NCI-H1092 (cell line): Measurements from ENCODE around the gene ERC2.
A peak's percentile ranks its signal among the peaks of the same experiment; 100 is the strongest.
"Not testable (repeated sequence)": the region's sequence is repeated elsewhere in the genome, so short reads cannot be mapped to it uniquely, and the experiment has no call there.

Experiments used
- DNase-seq: peaks from one replicate; lab custom pipeline; 2025; lab: John Stamatoyannopoulos, UW

Gene ERC2

DNA sequence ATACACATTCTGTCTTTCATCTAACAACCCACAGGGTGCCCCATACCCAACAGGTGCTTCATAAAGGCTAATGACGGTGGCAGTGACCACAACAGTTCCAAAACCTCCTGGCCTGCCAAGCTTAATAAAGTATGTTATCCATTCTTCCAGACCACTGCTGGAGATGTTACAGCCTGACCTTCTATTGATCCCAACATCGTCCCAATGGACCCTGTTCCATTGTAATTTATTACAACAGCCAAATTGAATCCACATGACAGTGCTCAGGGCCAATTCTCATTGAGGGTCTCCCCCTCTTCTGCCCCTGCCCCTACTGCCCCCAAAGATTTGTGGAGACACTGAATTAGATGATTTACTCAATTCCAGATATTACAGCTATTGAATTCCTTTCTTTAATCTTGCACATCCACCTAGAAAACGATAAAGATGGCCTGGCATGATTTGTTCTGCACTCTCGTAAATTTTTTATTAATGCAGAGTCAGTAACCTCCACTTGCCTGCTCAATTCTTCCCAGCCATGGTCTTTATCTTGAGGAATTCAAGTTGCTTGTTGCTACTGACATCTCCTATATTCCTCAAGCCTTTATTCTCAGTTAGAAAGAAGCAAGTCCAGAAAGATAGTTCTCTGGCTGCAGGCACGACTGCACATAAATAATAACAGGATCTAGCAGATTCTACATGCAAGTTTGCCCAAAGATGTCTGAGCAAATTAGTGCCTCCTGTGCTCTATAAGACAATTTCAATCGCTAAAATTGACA lies 407.6 kb downstream of the ERC2 start:
- no peak for DNase-seq

DNA sequence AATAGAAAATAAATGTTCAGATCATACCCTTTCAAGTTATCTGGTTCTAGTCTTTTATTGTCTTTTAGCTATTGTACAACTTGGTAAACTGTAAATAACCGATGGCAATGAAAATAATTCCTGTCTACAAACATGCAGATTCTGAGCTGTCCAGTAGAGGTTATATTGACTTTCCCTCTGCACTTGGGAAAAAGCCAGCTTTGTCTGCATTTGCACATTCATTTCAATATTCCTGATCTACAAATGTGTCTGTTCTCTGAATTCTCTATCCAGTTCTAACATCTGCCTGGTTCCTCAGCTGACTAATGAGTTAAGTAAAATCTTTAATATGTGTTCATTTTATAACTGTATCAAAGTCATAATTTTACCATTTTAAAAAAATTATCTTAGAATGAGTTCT lies 408.5 kb downstream of the ERC2 start:
- DNase-seq = no peak

DNA sequence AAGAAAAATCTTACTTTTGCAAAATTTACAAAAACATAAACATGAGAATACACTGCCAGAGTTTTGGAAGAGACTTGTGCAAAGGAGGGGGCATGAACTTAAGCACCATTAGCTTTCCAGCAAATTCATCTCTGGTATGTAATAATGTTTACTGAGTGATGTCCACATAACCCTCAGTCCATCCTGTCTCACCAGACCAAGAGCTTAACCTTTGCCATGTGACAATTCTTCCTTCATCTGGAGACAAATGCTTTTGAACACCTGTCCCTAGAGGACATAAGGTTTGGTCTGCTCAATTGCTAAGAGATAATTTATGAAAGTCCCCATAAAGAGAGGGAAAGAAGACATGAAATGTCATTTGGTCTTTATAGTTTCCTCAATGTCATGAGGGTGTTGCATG lies 412.3 kb downstream of the ERC2 start:
- DNase-seq = no peak

DNA sequence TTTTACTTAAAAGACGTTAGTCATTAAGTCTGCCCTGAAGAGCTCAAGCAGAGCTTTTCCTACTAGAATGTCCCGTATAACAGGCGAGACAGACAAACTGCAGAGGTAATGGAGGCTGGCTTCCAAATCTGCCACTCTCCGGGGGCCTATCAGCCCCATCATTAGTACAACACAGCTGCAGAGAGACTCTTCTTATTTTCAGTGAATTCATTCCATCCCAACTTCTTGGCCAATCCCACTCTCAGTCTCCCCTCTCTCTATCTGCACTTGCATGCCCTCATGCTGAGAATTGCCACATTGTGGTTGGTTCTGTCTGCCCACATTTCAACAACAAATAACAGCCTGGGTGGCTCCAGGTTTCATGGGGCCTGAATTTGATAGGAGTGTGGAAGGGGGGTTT lies 412.7 kb downstream of the ERC2 start:
- no peak for DNase-seq

DNA sequence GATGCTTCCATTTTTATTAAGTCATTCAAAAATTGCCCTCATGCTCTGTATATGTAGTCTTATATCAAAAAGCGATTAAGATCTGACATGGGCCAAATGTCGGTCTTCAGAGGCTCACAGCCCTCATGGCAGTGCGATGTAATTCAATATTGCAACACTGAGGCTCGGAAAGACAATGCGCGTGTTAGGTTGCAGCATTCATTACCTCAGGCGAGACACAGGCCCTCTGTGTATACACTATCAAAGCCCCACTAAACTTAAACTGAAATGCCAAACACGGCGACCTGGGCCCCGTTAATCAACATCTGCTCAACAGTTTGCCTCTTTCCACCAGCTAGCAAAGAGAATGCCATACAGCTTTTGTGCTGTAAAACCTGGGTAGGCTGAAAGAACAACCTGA lies 413.4 kb downstream of the ERC2 start:
- DNase-seq = no peak

DNA sequence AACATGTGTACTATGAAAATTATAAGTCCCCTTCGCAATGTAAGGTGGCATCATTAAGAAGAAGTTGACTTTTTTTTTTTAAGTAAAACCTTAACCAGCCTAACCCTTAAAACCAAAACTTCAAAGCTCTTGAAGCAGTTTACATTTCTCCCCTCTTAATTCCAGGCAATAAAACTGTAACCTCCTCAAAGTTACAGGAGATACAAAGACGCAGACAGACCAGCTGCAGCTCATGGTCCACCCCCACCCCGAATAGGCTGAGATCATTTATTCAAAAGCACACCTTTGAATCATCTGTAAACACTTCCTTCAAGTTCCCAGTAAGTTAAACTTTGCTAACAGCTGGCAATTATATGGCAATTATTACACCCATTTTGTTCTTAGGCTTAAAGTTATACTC lies 414.5 kb downstream of the ERC2 start:
- no peak for DNase-seq

DNA sequence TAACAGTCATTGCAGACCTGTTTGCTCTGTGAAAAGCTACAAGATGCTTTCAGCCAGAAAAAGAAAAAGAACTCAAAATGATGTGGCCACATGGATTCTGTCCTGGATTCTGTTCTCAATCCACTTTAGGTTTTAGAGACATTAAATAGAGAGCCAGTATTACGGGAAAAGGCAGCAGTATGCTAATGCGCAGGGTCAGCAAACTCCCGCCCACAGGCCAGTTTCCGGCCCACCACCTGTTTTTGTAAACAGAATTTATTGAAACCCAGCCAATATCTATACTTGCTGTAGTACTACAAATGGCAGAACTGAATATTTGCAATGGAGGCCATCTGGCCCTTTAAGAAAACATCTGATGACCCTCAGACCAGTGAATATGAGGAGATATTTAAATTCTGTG lies 416.1 kb downstream of the ERC2 start:
- no peak for DNase-seq

DNA sequence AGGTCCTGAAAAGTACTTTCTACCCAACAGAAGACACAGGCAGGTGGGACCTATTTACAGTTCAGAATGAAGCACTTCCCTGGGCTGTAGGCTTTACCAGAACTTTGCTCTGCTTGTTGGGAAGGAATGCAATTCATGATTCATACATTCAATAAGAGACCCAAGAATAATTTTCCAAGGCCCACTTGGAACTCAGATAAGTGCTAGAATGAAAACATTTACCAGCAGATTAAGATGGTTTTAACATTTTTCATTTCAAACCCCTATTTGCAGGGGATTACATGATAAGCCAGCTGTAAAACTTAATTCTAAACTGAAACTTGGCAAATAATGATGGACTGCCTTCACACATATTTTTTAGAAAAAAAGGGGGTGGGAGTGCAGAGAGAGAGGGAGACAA lies 417.2 kb downstream of the ERC2 start:
- no peak for DNase-seq

DNA sequence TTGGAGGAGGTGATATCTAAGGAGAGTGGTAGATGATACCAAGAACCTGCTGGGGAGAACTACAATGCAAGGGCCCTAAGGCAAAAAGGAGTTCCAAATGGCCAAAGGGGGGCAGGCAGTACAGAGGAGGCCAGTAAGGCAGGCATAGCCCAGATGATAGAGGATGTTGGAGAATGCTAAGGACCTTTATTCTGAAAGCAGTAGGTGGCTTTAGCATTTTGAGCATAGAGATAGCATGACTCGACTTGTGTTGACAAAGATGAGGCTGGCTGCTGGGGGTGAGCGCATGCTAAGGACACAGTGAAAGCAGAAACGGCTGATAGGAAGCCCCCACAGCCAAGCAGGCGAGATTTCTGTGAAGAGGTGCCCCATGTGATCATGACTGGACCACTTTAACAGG lies 419.3 kb downstream of the ERC2 start:
- no peak for DNase-seq

DNA sequence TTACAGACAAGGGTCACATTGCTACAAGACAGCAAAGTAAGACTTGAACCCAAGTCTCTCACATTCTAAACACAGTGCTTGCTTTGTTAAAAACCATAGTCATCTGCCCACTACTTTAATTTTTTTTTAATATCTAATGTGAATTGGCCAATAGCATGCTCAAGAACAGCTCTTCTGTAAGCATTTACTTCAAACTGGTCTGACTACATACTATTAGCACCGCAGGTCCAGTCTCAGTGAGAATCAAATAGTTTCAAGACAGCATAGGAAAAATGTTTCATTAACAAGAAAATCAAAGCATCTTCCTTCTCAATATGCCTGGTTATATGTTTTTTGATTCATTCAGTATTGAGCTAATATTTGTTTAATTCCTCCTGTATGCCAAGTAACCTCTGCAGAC lies 419.9 kb downstream of the ERC2 start:
- no peak for DNase-seq

DNA sequence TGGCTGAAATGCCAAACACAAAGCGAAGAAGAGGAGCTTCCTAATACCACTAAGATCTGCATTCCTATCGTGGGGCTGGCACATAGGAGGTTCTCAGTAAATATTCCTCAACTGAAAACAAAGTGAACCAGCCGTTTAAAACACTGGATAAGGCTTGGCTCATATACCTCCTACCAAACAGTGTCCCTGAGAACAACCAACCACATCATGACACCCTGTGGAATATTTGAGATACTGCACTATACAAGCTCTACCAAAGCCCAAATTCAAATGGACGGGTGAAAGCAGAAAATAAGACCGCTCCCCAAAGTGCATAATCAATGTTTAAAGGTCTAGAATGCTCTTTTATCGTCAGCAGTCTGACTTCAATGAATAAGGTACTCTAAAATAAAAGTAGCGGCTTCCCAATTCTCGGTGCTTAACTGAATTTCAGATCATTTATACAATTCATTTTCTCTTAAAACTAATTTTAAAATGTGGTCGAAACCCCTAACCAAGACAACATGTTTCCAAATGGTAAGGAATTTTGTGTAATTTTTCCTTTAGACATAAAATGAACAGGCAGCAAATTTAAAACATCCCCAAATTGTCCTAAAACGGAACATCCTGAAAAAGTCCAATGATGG lies 425.8 kb downstream of the ERC2 start:
- DNase-seq = no peak

DNA sequence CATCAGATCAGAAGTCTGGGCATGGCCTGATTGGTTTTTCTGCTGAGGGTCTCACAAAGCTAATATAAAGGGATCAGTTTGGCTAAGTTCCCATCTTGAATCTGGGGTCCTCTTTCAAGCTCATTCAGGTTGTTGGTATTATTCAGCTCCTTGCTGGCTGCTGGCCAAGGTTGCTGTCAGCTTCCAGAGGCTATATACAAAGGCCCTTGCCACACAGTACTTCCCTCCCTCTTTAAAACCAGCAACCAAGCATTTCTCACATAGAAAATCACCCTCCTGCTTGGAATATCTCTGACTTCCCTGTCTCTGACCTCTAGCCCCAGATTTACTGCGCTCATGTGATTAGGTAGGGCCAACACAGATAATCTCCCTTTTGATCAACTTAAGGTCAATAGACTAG lies 442.9 kb downstream of the ERC2 start:
- peak; percentile 29 for DNase-seq

DNA sequence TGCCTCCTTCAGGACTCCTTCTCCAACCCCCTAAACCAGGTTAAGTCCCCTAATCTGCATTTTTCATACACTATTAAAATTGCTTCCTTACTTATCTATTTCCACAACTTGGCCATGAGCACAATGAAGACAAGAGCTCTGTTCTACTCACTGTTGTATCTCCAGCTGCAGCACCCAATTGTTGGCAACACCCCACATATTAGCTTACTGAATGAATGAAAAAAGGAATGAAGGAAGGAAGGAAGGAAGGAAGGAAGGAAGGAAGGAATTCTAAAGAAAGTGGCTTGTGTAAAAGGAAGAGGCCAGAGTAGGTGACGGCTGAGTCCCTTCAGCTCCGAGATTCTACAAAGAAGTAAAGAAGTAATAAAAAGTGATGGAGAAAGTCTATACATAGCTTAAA lies 444.7 kb downstream of the ERC2 start:
- DNase-seq = no peak

DNA sequence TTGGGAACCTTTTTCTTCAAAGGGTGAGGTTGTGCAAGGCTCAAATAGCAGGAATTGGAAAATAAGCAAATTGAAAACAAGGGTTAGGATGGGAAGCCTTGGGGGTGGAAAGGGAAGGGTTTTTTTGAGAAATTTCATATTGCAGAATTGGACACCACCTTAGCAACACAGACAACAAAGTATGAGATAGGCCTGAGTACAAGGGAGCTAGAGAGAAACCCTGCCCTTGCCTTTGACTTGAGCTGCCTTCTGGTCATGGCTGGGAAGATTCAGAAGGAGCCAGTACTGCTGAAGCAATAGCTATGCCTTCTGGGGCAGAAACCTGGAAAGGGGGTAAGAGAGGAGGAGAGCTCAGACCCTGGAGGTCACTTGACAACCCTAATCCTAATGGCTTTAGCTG lies 445.6 kb downstream of the ERC2 start:
- DNase-seq = no peak

DNA sequence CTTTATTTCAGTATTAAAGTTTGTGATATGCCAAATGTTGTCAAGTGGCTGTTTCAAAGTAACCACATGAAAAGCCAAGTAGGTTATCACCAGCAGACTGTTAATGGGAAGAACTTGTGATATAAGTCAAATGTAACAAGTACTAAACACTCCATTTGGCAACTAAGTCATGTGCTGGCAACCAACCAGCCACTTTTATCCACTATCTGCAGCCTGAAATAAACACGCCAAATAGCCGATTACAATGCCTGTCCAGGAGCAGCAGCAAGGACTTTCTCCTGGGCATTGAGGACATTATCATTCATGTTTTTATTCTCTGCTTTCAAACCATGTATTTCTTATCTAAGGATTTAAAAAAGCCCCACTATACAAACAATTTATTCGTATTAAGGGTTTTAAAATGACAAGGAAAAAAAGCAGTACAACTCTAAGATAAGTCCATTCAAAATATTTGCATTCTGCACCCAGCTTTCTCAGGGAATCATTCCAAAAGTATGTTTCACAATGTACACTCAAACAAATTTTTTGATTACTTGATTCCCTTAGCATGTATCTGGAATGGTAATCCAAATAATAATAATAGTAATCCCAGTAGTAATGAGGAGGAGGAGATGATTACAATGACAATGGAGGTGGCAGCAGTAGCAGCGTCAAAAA lies 448.6 kb downstream of the ERC2 start:
- DNase-seq = no peak

DNA sequence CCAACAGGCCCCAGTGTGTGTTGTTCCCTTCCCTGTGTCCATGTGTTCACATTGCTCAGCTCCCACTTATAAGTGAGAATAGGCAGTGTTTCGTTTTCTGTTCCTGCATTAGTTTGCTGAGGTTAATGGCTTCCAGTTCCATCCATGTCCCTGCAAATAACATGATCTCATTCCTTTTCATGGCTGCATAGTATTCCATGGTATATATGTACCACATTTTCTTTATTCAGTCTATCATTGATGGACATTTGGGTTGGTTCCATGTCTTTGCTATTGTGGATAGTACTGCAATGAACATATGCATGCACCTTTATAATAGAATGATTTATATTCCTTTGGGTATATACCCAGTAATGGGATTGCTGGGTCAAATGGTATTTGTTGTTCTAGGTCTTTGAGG lies 452.9 kb downstream of the ERC2 start:
- not testable (repeated sequence) for DNase-seq

DNA sequence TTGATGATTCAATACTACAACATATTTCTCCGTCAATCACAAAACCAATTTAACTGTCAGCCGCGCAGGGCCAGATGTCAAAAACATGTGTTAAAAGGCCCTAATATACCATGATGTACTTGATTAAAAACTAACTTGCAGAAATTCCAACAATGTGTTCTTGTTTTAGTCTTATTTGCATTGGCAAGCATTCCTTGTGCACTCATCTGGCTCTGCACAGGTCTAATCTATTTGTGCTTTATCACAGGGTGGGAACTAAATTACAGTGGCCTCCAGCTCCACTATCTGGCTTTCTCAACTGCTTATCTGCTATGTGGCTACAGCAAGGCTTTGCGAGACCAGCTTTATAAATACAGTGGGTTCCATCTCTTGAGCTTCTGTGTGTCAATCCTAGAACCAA lies 455.5 kb downstream of the ERC2 start:
- no peak for DNase-seq

DNA sequence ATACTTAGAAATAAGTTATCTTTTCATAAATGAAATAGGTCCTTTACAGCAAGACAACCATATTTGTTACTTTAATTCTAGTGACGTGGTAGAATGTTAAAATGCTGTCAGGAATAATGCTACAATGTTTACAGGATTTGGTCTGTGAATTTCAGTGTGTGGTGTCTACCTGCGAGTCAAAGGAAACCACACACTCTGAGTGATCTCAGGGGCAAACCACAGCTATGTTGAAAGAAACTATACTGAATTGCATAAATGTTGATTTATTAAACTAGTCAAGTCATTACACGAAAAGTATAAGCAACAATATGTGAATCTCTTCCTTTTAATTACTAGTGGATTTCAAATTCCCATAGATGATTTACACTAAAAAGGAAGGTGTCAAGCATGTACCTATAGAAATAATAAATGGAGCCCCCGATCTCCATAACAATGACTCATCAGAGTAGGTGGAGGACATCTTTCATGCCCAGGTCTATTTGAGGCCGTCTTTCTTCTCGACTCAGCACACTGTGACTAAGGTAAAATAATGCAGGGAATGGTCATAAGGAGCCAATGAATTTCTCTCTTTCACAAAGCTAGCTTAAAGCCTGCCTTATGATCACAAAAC lies 463.0 kb downstream of the ERC2 start:
- DNase-seq = no peak

DNA sequence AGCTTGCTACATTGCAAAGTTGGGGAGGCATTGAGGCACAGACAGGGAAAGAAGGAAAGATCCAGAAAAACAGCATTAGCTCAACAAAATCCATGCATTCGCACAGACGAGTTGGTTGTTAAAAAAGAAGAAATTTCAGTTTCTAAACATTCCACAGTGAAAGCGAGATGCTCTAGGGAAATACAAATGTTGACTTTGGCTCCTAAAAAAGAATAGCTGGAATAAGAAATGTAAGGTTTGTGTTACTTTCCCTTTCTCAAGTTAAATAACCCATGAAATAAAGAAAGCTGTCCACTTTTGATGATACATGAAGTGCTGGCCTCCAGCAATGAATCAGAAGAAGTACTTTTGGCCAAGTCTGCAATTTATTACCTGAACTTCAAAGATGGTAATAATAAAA lies 465.1 kb downstream of the ERC2 start:
- no peak for DNase-seq

DNA sequence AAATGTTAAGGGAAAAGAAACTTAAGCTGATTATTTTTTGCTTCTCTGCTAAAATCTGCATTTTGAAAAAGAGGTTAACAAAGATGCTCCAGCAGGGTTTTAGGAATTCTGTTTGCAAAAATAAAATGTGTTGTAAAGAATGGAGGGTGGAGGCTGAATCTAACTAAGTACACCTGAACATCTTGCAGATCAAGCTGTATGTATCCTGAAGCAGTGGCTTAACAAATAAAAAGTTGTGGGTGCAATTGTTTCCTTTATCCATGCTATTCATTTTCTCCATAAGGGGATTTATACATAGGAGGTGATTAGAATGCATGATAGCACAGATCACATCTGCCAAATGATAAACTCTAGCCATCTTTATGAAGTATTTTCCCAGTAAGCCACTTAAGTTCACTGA lies 466.3 kb downstream of the ERC2 start:
- no peak for DNase-seq

DNA sequence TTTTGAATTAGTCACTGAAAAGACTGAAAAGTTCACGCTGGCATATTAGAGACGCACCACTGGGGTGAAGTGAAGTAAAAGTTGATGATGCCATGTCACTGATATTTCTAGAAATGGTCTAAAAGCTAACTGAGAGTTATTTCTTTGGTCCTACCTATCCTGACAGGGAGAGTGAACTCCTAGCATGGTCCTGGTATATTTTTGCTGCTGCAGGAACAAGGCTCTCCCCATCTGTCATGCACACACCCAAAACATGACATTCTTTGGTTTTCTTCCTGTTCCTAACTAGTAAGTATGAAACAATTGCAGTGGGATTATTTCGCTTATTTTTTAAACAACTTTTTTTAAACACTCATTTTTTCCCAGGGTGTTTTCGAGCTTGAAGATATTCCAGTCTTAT lies 466.7 kb downstream of the ERC2 start:
- DNase-seq = no peak

DNA sequence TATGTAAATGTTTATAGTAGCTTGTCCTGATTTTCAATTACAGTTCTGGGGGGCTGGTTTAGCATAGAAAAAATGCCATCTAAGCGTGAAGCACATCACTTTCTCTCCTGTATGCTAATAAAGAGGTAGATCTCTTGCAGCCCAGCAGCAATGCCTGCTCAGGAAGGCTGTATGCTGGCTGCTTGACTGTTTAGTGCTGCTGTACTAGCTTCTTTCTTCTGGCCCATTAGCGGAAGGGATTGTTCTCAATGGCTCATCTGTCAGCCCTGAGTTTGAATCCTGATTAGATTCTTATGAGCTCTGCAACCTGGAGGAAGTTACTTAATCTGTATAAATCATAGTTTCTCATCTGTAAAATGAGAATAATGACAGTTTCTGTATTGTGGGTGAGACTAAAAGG lies 478.9 kb downstream of the ERC2 start:
- no peak for DNase-seq

DNA sequence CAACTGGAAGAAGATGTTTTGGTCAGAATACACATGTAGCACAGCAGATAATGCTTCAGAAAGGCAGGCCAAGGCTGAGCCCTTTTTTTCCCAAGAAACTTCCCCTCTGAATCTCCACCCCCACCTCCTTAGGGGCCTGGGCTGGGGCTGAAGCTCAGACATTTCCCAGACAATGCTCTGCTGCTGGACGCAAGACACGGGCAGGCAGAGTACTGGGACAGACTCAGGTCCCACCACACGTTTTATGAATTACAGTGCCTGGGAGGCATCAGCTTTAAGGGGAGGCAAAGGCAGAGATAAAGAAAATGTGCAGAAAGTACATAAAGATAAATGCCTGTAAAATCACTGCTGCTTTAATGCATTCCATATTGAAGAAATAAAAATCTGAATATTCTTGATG lies 479.4 kb downstream of the ERC2 start:
- DNase-seq = no peak
